HG02798 (cell line): ENCODE data around the gene ATP2B3.
A peak's percentile ranks its signal among the peaks of the same experiment; 100 is the strongest.

Experiments
- ATAC-seq: cut with Tn5 transposase; IDR thresholded peaks from one replicate; pipeline ENCODE4 v1.9.1; 2021; ENCODE audit warnings: mild to moderate bottlenecking; ENCODE audit not compliant: unreplicated experiment, poor library complexity

ATP2B3 gene

DNA sequence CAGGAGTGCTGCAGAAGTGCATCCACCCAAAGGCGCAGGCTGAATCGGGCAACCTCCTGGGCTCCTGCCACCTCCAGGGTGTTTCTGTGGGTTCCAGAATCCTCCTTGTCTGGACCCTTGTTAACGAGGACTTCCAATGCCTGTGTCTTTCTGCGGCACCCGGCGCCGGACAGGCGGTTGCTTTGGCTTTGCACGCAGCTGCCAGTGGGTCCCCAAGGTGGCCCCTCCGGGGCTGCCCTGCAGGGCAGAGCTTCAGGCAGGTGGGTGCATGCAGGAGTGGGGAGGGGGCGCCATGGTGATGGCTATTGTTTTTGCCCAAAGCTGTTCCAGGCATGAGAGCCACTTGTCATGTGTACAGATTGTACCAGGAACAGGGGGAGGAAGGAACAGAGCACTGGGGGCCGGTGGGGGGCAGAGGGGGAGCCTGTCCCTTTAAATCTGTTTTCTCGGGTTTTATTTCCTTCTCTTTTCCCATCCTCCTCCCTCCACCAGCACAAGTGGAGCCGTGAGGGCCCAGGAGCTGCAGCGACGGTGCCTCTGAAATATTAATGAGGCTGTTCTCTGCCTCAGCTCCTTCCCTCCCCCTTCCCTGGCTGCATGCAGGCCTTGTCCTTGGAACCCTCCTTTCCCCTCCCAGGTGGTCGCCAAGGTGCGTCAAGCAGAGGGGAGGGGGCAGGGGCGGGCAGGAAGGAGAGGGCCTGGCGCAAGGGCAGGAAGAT is 13.1 kb downstream of the ATP2B3 start:
- ATAC-seq: no peak

DNA sequence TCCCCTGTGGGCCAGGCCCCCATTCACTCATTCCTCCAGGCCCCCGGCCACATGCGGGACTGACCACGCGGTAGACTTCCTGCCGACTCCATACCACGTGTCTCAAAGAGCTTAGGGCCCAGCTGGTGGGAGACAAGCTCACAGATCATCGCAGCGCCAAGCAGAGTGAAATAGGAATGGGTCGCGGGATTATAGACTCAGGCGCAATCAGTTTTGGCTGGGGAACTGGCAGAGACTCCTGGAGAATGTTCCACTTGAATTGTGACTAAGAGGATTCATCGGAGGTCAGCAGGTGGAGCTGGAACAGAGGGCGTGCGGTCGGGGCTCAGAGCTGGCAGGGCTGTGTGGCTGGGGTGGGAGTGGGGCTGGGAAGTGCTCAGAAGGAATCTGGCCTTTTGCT is 15.6 kb downstream of the ATP2B3 start:
- no peak for ATAC-seq

DNA sequence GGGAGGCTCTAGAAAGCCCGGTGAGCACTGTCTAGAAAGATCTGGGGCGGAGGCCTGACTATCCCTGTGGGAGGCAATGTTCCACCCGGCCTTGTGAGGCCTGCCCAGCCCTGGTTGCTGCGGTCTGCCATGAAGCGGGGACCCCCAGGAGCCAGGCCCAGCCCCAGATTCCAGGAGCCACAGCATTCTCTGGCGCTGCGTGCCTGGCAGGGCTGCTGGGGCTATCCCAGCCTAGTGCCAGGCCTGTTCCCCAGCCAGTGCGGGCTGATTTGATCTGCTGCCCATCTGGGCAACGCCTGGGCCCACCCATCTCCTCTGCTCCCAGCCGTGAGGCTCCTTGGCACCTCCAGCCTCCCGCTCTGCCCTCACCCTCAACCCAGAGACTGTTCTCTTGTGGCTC is 19.6 kb downstream of the ATP2B3 start:
- no peak for ATAC-seq

GRCh38 chrX:153537526-153538295 is 20.3 kb downstream of the ATP2B3 start:
- no peak for ATAC-seq

GRCh38 chrX:153538424-153538823 is 21.0 kb downstream of the ATP2B3 start:
- no peak for ATAC-seq

- ATAC-seq: peak; percentile 71
These were observed 21.9 kb downstream of the ATP2B3 start for GRCh38 chrX:153539171-153539978.

GRCh38 chrX:153539979-153540358 is 22.5 kb downstream of the ATP2B3 start:
- ATAC-seq: no peak

DNA sequence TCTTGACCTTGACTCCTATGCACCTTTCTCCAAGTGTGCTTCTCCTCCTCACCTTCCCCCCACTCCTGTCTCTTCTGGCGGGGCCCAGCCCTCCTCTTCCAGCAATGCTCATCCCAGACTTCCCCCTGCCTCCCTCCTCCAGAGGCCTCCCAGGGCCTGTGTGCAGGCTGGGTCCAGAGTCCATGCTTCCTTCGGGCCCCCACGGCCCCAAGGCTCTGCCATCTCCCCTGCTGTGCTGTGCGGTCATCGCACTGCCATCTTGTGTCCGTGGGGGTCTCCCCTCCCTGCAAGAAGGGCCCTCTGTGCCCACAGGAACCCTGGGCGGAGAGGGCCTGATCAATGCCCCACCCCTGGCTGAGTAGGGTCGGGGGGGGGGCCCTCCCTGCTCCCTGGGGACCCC is 27.3 kb downstream of the ATP2B3 start:
- no peak for ATAC-seq

DNA sequence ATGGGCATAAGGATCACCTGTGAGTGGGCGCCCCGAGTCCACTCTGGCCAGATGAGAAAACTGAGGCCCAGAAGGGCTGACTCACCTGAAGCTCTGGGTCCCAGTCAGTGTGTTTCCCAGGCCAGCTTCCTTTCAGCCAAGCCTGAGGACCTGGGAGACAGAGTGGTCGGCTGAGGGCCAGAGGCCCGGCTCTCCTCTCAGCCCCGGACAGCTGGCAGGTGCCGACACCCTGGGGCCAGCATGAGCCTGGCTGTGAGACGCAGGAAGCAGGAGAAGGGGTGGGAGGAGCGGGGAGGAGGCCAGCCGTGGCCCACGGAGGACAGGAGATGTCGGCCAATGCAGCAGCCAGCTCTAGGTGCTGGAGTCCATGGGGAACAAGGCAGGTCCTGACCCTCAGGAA is 28.9 kb downstream of the ATP2B3 start:
- no peak for ATAC-seq

GRCh38 chrX:153547195-153547594 is 29.8 kb downstream of the ATP2B3 start:
- no peak for ATAC-seq

- no peak for ATAC-seq
These were observed 31.8 kb downstream of the ATP2B3 start for GRCh38 chrX:153549231-153549630.

GRCh38 chrX:153549807-153550206 is 32.4 kb downstream of the ATP2B3 start:
- ATAC-seq: no peak

- no peak for ATAC-seq
These were observed 33.7 kb downstream of the ATP2B3 start for GRCh38 chrX:153551135-153551534.

GRCh38 chrX:153554519-153555167 is 37.2 kb downstream of the ATP2B3 start:
- no peak for ATAC-seq

GRCh38 chrX:153556767-153557166 is 39.3 kb downstream of the ATP2B3 start:
- no peak for ATAC-seq

DNA sequence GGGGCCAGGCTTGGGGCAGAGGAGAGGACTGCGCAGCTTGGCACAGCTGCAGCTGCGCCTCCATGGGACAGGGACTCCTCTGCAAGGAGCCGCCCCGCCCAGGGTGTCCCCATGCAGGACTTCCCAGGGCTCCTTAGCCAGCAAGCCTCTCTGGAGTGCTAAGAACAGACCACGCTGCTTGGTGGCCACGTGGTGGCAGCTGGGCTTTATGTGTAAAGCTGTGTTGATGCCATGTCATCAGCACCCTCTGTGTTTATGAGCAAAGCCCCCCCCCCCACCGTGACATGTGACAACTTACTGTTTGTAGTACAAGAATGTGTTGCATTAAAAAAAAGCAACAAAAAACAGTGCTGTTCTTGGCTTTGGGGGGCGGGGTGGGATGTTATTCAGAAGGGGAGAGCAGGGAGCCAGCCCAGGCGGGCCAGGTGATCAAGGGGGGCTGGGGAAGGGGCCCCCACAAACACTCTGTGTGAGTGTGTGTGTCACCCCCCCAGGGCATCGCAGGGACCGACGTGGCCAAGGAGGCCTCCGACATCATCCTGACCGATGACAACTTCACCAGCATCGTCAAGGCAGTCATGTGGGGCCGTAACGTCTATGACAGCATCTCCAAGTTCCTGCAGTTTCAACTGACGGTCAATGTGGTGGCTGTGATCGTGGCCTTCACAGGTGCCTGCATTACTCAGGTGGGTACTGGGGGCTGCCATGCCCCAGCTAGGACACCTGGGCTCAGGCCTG is 40.3 kb downstream of the ATP2B3 start:
- ATAC-seq: no peak

DNA sequence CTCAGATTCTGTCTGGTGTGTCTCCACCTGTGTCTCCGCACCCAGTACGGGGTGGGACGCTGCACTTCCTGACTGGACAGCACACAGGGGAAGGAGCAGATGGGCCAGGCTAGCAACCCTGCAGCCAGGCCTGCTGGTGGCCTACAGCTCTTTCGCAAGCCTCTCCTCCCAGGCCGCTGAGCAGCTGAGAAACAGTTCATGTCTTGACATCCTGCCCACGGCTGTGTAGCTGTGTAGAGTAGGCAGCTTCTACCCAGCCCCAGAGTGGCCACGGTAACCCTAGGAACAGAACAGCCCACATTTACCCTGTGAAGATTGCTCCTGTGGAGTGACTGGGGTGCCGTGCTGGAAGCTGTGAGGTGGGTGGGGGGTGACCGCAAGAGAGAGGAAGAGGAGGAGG is 42.6 kb downstream of the ATP2B3 start:
- no peak for ATAC-seq

DNA sequence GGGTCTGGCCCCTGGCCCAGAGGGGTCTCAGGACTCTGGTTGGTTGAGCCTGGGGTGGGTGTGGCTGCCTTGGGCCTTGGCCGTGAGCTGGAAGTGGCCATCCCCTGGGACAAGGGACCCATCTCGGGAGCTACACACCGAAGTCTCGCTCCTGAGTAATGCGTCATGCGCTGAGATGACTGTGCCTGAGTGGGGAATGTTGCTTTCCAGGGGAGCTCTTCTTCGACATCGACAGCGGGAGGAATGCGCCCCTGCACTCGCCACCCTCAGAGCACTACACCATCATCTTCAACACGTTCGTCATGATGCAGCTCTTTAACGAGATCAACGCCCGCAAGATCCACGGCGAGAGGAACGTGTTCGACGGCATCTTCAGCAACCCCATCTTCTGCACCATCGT is 43.0 kb downstream of the ATP2B3 start:
- no peak for ATAC-seq

DNA sequence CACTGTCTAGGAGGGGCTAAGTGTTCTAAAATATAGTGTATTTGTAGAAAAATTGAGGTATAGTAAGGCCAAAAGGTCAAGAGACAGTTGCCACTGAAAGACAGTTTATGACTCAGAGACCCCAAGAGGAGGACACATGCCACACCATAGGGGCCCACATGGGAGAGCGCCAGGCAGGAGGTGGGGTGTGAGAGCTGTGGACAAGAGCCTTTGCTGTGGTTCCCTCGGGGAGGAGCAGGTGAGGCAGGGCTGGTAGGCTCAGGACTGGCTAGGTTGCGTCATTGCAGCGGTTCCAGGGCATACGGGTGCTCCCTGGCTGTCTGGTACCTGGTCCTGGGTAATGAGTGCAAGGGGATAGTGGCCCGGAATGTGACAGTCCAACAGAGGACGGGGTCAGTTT is 43.9 kb downstream of the ATP2B3 start:
- ATAC-seq: no peak

GRCh38 chrX:153562546-153562945 is 45.1 kb downstream of the ATP2B3 start:
- no peak for ATAC-seq
